ENCODE data around the gene FBXW11. TPM values are rescaled to one million over a fixed set of nuclear protein-coding genes. Genes with fewer than 3 reads are reported as not detected.

FBXW11 gene
- total RNA-seq, 1 donor from 2014 or later: 110 TPM

- Mint-ChIP-seq H3K4me3 (ENCODE audit: unreplicated experiment) (no peak overlapping the region), H3K9me3 (ENCODE audit: unreplicated experiment) (peaks cover 4% of the 10 kb centered on the region), H3K27ac (ENCODE audit: unreplicated experiment) (no peak overlapping the region), H3K27me3 (ENCODE audit: unreplicated experiment) (no peaks in the 10 kb centered on the region), H3K4me1 (ENCODE audit: low read depth, unreplicated experiment) (peaks cover 9% of the 10 kb centered on the region), H3K36me3 (ENCODE audit: unreplicated experiment) (no peaks in the 10 kb centered on the region)
- DNase-seq: no peak
- no peak for TF ChIP-seq CTCF (IDR thresholded peaks at IDR 0.05; ENCODE audit: partially characterized antibody, unreplicated experiment)
These were observed 39.5 kb downstream of the FBXW11 start for GRCh38 chr5:171966964-171967363.

GRCh38 chr5:171966270-171966669, 40.2 kb downstream of the FBXW11 start:
- H3K4me3 Mint-ChIP-seq (ENCODE audit: unreplicated experiment): no peak overlapping the region
- no peaks in the 10 kb centered on the region for H3K36me3 Mint-ChIP-seq (ENCODE audit: unreplicated experiment)
- H3K27me3 Mint-ChIP-seq (ENCODE audit: unreplicated experiment): no peaks in the 10 kb centered on the region
- H3K27ac Mint-ChIP-seq (ENCODE audit: unreplicated experiment): no peak overlapping the region
- peaks cover 3% of the 10 kb centered on the region for H3K9me3 Mint-ChIP-seq (ENCODE audit: unreplicated experiment)
- H3K4me1 Mint-ChIP-seq (ENCODE audit: low read depth, unreplicated experiment): peaks cover 10% of the 10 kb centered on the region
- DNase-seq: no peak
- no peak for TF ChIP-seq CTCF (IDR thresholded peaks at IDR 0.05; ENCODE audit: partially characterized antibody, unreplicated experiment)

- H3K4me1 Mint-ChIP-seq (ENCODE audit: low read depth, unreplicated experiment): peaks cover 12% of the 10 kb centered on the region
- TF ChIP-seq CTCF (IDR thresholded peaks at IDR 0.05; ENCODE audit: partially characterized antibody, unreplicated experiment): no peak
- H3K9me3 Mint-ChIP-seq (ENCODE audit: unreplicated experiment): peaks cover 2% of the 10 kb centered on the region
- no peak for DNase-seq
- no peaks in the 10 kb centered on the region for H3K27me3 Mint-ChIP-seq (ENCODE audit: unreplicated experiment)
- no peaks in the 10 kb centered on the region for H3K36me3 Mint-ChIP-seq (ENCODE audit: unreplicated experiment)
- no peak overlapping the region for H3K4me3 Mint-ChIP-seq (ENCODE audit: unreplicated experiment)
- no peak overlapping the region for H3K27ac Mint-ChIP-seq (ENCODE audit: unreplicated experiment)
These were observed 40.7 kb downstream of the FBXW11 start for GRCh38 chr5:171965745-171966144.

- Mint-ChIP-seq H3K27me3 (ENCODE audit: unreplicated experiment) (no peaks in the 10 kb centered on the region), H3K9me3 (ENCODE audit: unreplicated experiment) (peaks cover 2% of the 10 kb centered on the region), H3K36me3 (ENCODE audit: unreplicated experiment) (no peaks in the 10 kb centered on the region), H3K27ac (ENCODE audit: unreplicated experiment) (no peak overlapping the region), H3K4me1 (ENCODE audit: low read depth, unreplicated experiment) (peaks cover 12% of the 10 kb centered on the region), H3K4me3 (ENCODE audit: unreplicated experiment) (no peak overlapping the region)
- DNase-seq: no peak
- no peak for TF ChIP-seq CTCF (IDR thresholded peaks at IDR 0.05; ENCODE audit: partially characterized antibody, unreplicated experiment)
These were observed 43.0 kb downstream of the FBXW11 start for GRCh38 chr5:171963416-171963815.

- H3K9me3 Mint-ChIP-seq (ENCODE audit: unreplicated experiment): no peaks in the 10 kb centered on the region
- no peaks in the 10 kb centered on the region for H3K36me3 Mint-ChIP-seq (ENCODE audit: unreplicated experiment)
- peaks cover 20% of the 10 kb centered on the region for H3K4me1 Mint-ChIP-seq (ENCODE audit: low read depth, unreplicated experiment)
- DNase-seq: no peak
- no peak overlapping the region for H3K4me3 Mint-ChIP-seq (ENCODE audit: unreplicated experiment)
- H3K27ac Mint-ChIP-seq (ENCODE audit: unreplicated experiment): no peak overlapping the region
- TF ChIP-seq CTCF (IDR thresholded peaks at IDR 0.05; ENCODE audit: partially characterized antibody, unreplicated experiment): no peak
- H3K27me3 Mint-ChIP-seq (ENCODE audit: unreplicated experiment): no peaks in the 10 kb centered on the region
These were observed 45.3 kb downstream of the FBXW11 start for GRCh38 chr5:171961117-171961516.
